ENCODE data around the gene NPRL2.
A peak's percentile ranks its signal among the peaks of the same experiment; 100 is the strongest.

NPRL2 gene

GRCh38 chr3:50373146-50374051 lies 22.8 kb upstream of the NPRL2 start:
- no peak for DNase-seq (ENCODE audit: low spot score)

GRCh38 chr3:50372349-50372748 lies 21.8 kb upstream of the NPRL2 start:
- peak; percentile 73 for DNase-seq (ENCODE audit: low spot score)

- no peak for DNase-seq (ENCODE audit: low spot score)
Measured at GRCh38 chr3:50371133-50371685, 20.6 kb upstream of the NPRL2 start.

GRCh38 chr3:50370594-50370993 lies 20.0 kb upstream of the NPRL2 start:
- DNase-seq (ENCODE audit: low spot score) = no peak

GRCh38 chr3:50369012-50369670 lies 18.6 kb upstream of the NPRL2 start:
- DNase-seq (ENCODE audit: low spot score) = no peak

GRCh38 chr3:50365842-50366220 lies 15.3 kb upstream of the NPRL2 start:
- no peak for DNase-seq (ENCODE audit: low spot score)

GRCh38 chr3:50365080-50365841 lies 14.7 kb upstream of the NPRL2 start:
- DNase-seq (ENCODE audit: low spot score) = peak; percentile 93

- no peak for DNase-seq (ENCODE audit: low spot score)
Measured at GRCh38 chr3:50364573-50365079, 14.1 kb upstream of the NPRL2 start.

GRCh38 chr3:50359760-50360110 lies 9.2 kb upstream of the NPRL2 start:
- no peak for DNase-seq (ENCODE audit: low spot score)

GRCh38 chr3:50358911-50359759 lies 8.6 kb upstream of the NPRL2 start, which contains the start of gene TMEM115:
Gene TMEM115, minus strand, starts transcription at chr3:50359521. Its CDS starts 458 bp downstream, at chr3:50359063.
- peak; percentile 98 for DNase-seq (ENCODE audit: low spot score)

- DNase-seq (ENCODE audit: low spot score) = no peak
Measured at GRCh38 chr3:50358355-50358910, 7.9 kb upstream of the NPRL2 start.

GRCh38 chr3:50357481-50357880 lies 6.9 kb upstream of the NPRL2 start:
- no peak for DNase-seq (ENCODE audit: low spot score)

GRCh38 chr3:50356553-50356952 lies 6.0 kb upstream of the NPRL2 start:
- DNase-seq (ENCODE audit: low spot score) = peak; percentile 68

GRCh38 chr3:50355829-50356552 lies 5.4 kb upstream of the NPRL2 start:
- no peak for DNase-seq (ENCODE audit: low spot score)

- DNase-seq (ENCODE audit: low spot score) = no peak
Measured at GRCh38 chr3:50354850-50355249, 4.3 kb upstream of the NPRL2 start.

- no peak for DNase-seq (ENCODE audit: low spot score)
Measured at GRCh38 chr3:50354186-50354764, 3.7 kb upstream of the NPRL2 start.

GRCh38 chr3:50353245-50354004 lies 2.9 kb upstream of the NPRL2 start:
- DNase-seq (ENCODE audit: low spot score) = no peak

- DNase-seq (ENCODE audit: low spot score) = no peak
Measured at GRCh38 chr3:50352781-50353180, 2.2 kb upstream of the NPRL2 start.

- DNase-seq (ENCODE audit: low spot score) = no peak
Measured at GRCh38 chr3:50351323-50351697, 735 bp upstream of the NPRL2 start.
